Stimulated activated CD8-positive, alpha-beta memory T cell treated with anti-CD3 and anti-CD28 coated beads, Interleukin-12 subunit alpha, Interleukin-12 subunit beta, amount 100 ng/mL, for 1 hour (primary cell): ENCODE results near the gene STOX1.
"Not testable (repeated sequence)": the region's sequence is repeated elsewhere in the genome, so short reads cannot be mapped to it uniquely, and the experiment has no call there.

Experiments used
- DNase-seq: peaks from one replicate; pipeline ENCODE4 v3.0.0-alpha.2; 2020; ENCODE audit warnings: low read depth

The STOX1 gene

GRCh38 chr10:68829952-68830351, 2.6 kb downstream of the STOX1 start:
- DNase-seq = no peak

- DNase-seq = no peak
Observed at GRCh38 chr10:68831961-68832455, 4.7 kb downstream of the STOX1 start.

DNA sequence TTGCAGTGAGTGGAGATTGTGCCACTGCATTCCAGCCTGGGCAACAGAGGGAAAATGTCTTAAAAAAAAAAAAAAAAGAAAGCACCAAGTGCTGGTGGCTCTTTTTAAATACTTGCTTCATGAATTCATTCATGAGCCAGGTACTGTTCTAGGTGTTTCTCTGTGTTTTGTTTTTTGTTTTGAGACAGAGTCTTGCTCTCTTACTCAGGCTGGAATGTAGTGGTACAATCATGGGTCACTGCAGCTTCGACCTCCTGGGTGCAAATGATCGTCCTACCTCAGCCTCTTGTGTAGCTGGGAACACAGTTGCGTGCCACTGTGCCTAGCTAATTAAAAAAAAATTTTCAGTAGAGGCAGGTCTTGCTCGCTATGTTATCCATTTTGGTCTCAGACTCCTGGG, 5.3 kb downstream of the STOX1 start:
- DNase-seq = no peak

DNA sequence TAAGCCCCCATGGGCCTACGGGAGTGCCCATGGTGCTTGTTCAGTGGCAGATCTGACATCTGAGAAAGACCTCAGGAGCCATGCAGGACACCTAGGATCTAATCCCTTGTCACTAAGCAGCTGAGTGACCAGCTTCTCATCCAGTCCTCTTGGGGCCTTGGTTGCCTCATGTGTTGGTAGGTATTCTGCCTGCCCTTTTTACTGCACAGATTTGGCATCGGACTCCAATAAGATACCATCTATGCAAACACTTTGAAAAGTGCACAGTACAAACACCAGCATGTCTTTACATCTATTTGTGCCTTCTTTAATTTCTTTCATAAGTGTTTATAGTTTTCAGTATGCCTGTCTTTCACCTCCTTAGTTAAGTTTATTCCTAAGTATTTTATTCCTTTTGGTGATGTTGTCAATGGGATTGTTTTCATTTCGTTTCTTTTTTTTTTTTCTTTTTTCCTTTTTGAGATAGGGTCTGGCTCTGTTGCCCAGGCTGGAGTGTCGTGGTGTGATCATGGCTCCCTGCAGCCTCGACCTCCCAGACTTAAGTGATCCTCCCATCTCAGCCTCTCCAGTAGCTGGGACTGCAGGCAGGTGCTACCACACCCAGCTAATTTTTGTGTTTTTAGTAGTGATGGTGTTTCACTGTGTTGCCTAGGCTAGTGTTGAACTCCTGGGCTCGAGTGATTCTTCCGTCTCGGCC, 10.4 kb downstream of the STOX1 start:
- no peak for DNase-seq

DNA sequence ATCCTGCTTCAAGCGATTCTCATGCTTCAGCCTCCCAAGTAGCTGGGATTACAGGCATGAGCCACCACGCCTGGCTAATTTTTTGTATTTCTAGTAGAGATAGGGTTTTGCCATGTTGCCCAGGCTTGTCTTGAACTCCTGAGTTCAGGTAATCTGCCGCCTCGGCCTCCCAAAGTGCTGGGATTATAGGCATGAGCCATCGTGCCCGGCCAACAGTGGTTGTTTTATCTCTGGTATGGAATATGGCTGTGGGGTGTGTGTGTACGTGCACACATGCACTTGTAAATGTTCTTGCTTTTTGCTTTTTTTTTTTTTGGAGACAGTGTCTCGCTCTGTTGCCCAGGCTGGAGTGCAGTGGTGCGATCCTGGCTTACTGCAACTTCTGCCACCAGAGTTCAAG, 13.3 kb downstream of the STOX1 start:
- not testable (repeated sequence) for DNase-seq

DNA sequence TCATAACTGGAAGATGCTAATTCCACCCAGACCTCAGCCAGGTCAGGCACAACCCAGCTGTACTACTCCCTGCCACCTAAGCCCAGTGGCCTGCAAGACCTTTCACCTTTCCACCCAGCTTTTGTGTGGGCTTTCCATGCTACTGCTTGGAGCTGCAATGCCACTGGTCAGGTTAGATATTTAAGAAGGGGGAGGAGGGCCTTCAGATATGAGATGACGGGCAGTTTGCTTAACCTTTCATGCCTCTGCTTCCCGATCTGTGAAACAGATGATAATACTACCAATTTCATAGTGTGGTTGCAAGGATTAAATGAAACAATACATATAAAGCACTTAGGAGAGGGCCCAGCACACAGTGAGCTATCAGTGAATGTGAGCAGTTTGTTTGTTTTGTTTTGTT, 20.9 kb downstream of the STOX1 start:
- no peak for DNase-seq

GRCh38 chr10:68848806-68849205, 21.5 kb downstream of the STOX1 start:
- DNase-seq = no peak

- no peak for DNase-seq
Observed at GRCh38 chr10:68856352-68856751, 29.0 kb downstream of the STOX1 start.

GRCh38 chr10:68857005-68857404, 29.7 kb downstream of the STOX1 start:
- no peak for DNase-seq

- no peak for DNase-seq
Observed at GRCh38 chr10:68861253-68861652, 33.9 kb downstream of the STOX1 start.

DNA sequence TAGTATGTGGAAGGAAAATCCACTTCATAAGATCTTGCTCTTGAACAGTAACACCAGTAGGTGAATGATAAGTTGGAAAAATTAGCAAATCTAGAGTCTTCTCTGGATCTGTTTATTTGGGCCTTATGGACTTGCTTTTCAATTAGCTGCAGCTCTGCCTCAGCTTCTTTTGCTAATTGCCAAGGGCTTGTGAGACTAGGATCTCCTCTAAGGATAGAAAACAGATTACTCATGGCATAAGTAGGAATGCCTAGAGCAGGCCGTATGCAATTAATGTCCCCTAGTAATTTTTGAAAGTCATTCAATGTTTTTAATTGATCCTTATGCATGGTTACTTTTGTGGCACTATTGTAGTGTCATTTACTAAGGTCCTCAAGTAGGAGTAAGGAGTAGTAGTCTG, 37.3 kb downstream of the STOX1 start:
- DNase-seq = no peak

DNA sequence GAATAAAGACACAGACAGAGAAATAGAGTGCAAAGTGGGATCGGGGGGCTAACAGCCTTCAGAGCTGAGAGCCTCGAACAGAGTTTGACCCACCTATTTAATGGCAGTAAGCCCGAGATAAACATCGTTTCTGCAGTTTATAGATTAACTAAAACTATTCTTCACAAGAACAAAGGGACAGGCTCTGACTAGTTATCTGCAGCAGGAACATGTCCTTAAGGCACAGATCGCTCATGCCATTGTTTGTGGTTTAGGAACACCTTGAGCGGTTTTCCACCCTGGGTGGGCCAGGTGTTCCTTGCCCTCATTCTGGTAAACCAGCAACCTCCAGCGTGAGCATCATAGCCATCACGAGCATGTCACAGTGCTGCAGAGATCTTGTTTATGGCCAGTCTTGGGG, 40.8 kb downstream of the STOX1 start:
- not testable (repeated sequence) for DNase-seq

GRCh38 chr10:68869623-68870022, 42.3 kb downstream of the STOX1 start:
- no peak for DNase-seq

DNA sequence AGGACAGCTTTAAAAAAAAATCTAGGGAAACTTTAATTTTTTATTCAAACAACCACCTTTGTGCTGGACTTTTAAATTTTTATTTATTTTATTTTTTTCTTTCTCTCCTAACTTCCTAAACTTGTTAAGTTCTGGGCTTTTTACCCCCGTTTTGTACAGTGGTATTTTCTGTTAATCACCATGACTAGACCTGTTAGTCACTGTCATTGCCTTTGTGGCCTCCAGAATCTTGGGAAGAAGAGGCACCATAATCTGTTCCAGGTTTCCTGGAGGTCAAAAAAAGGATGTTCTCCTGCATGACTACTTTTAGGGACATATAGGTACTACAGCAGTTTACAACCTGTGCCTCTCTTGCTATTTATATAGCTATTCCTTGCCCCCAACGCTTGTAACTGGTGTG, 42.7 kb downstream of the STOX1 start:
- no peak for DNase-seq

GRCh38 chr10:68870545-68871104, 43.3 kb downstream of the STOX1 start:
- no peak for DNase-seq

DNA sequence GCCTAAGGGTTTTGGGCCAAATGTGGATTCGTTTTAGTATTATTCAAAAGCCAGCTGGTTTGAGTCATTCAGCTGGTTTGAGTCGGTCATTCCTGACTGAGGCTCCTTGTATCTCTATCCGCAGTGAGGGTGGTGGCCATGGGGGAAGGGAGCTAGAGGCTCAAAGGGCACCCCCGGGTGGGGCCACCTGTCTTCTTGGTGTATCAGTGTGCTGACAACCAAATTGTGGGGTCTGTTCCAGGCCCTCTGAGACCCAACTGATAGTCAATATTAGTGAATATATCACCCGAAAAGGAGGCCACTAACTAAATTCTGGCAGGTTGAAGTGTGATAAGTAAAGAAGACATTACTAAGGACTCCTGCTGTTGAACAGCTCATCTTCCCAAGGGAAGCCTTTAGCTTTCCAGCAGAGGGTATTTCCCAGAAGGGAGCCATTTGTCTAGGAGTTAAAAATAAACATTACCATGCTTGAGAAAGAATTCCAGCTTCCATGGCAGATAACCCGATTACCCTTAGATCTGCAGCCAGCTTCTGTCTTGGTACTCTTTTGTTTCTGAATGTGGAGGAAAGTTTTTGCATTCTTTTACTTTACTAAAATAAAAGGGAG, 43.9 kb downstream of the STOX1 start:
- no peak for DNase-seq

GRCh38 chr10:68871731-68872342, 44.5 kb downstream of the STOX1 start:
- no peak for DNase-seq

- DNase-seq = no peak
Observed at GRCh38 chr10:68876246-68877138, 49.2 kb downstream of the STOX1 start.

- no peak for DNase-seq
Observed at GRCh38 chr10:68877482-68878110, 50.3 kb downstream of the STOX1 start.

DNA sequence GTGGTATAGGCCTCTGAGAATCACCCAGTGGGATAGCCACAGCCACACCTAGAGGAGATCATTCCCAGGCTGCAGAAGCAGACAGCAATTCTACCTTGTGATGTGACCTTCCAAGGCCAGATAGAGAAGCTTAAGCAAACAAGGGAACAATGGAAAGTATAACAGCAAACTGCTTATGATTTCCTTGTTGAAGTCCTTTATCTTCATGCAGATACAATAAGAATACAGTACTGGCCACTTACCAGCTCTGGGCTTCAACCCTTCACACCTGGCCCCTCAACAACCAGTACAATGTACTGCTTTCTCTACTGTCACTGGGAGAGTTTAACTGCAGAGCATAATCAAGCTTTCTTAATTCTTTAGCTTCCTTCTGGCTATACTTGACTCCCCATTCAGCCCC, 51.2 kb downstream of the STOX1 start:
- DNase-seq = no peak

DNA sequence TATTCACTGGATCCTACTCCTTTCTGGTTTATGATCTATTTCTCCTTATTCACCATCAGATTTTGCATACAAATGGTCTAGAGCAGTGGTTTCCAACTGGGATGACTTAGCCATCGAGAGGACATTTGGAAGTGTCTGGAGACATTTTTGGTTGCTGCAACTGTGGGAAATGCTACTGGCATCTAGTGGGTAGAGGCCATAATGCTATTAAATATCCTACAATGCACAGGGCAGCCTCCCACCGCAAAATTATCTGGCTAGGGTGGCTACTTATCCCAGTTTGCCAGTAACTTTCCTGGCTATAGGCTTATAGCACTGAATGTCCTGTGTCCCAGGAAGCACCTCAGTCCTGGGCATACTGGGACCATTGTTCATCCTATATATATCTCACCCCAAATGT, 52.3 kb downstream of the STOX1 start:
- no peak for DNase-seq

DNA sequence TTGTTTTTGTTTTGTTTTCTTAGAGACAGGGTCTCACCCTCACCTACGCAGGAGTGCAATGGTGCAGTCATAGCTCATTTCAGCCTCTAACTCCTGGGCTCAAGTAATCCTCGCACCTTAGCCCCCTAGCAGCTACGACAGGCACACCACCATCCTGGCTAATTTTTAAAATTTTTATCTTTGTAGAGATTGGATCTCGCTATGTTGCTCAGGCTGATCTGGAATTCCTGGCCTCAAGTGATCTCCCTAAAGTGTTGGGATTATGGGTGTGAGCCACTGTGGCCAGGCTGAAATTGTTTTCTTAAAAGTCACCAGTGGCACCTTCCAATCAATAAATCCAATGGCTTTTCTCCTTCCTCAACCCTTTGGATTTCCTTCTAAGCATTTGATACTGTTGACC, 52.9 kb downstream of the STOX1 start:
- no peak for DNase-seq
